ENCODE data around the gene MMP24OS.

GRCh38 chr20:35279040-35279439 lies 1.1 kb upstream of the MMP24OS start:
- TF ChIP-seq POLR2AphosphoS5 (IDR thresholded peaks at IDR 0.05) (no peak), CTCF (IDR thresholded peaks at IDR 0.05) (no peak), POLR2A (IDR thresholded peaks at IDR 0.05) (no peak), EP300 (IDR thresholded peaks at IDR 0.05) (no peak)
